Central memory CD8-positive, alpha-beta T cell (primary cell): Measurements from ENCODE around the gene CDH2.

Experiments
- ATAC-seq: fragments of 150-1000 bp; cut with Tn5 transposase; replicated peaks from 2 replicates; pipeline ENCODE4 v1.10.0; 2022; ENCODE audit warnings: mild to moderate bottlenecking, moderate FRiP score, moderate number of reproducible peaks; ENCODE audit not compliant: poor library complexity, severe bottlenecking; ENCODE audit errors: extremely low read depth
- DNase-seq, 2 donors: peaks; one replicate each; pipeline ENCODE4 v3.0.0; 2021; ENCODE audit warnings: low spot score in 2 of 2
- H3K27ac Mint-ChIP-seq: one replicate; pipeline ENCODE4 v1.8.0; 2022; ENCODE audit warnings: low read depth, mild to moderate bottlenecking, moderate library complexity, mixed read lengths
- H3K27me3 Mint-ChIP-seq: one replicate; pipeline ENCODE4 v1.8.0; 2022; ENCODE audit warnings: mixed read lengths
- H3K36me3 Mint-ChIP-seq: one replicate; pipeline ENCODE4 v1.8.0; 2022; ENCODE audit warnings: mild to moderate bottlenecking, moderate library complexity, mixed read lengths; ENCODE audit not compliant: insufficient read depth
- H3K4me1 Mint-ChIP-seq: one replicate; pipeline ENCODE4 v1.8.0; 2022; ENCODE audit warnings: mixed read lengths
- H3K4me3 Mint-ChIP-seq: one replicate; pipeline ENCODE4 v1.8.0; 2022; ENCODE audit warnings: mild to moderate bottlenecking, moderate library complexity, mixed read lengths
- H3K9me3 Mint-ChIP-seq: one replicate; pipeline ENCODE4 v1.8.0; 2022; ENCODE audit warnings: mixed read lengths

CDH2 gene

GRCh38 chr18:28007841-28008240, 169.1 kb downstream of the CDH2 start:
- no peaks in the 10 kb centered on the region for H3K4me1 Mint-ChIP-seq
- ATAC-seq (no peak), DNase-seq (no peak)
- H3K4me3 Mint-ChIP-seq, result no peak overlapping the region
- H3K27ac Mint-ChIP-seq, result no peak overlapping the region
- H3K36me3 Mint-ChIP-seq, result no peaks in the 10 kb centered on the region
- no peaks in the 10 kb centered on the region for H3K9me3 Mint-ChIP-seq
- H3K27me3 Mint-ChIP-seq, result no peaks in the 10 kb centered on the region

GRCh38 chr18:28005164-28005563, 171.8 kb downstream of the CDH2 start:
- ATAC-seq (no peak), DNase-seq (no peak)
- H3K4me3 Mint-ChIP-seq, result no peak overlapping the region
- peaks cover 6% of the 10 kb centered on the region for H3K9me3 Mint-ChIP-seq
- no peak overlapping the region for H3K27ac Mint-ChIP-seq
- no peaks in the 10 kb centered on the region for H3K36me3 Mint-ChIP-seq
- no peaks in the 10 kb centered on the region for H3K4me1 Mint-ChIP-seq
- H3K27me3 Mint-ChIP-seq, result no peaks in the 10 kb centered on the region

- ATAC-seq (no peak), DNase-seq (no peak)
- Mint-ChIP-seq H3K4me3 (no peak overlapping the region), H3K27me3 (no peaks in the 10 kb centered on the region), H3K36me3 (no peaks in the 10 kb centered on the region), H3K9me3 (peaks cover 6% of the 10 kb centered on the region), H3K4me1 (no peaks in the 10 kb centered on the region), H3K27ac (no peak overlapping the region)
Measured at GRCh38 chr18:28004606-28005005, 172.3 kb downstream of the CDH2 start.

GRCh38 chr18:28003451-28003850, 173.5 kb downstream of the CDH2 start:
- H3K4me1 Mint-ChIP-seq, result no peaks in the 10 kb centered on the region
- no peak overlapping the region for H3K4me3 Mint-ChIP-seq
- H3K27me3 Mint-ChIP-seq, result no peaks in the 10 kb centered on the region
- H3K36me3 Mint-ChIP-seq, result no peaks in the 10 kb centered on the region
- peaks cover 14% of the 10 kb centered on the region for H3K9me3 Mint-ChIP-seq
- ATAC-seq (no peak), DNase-seq (no peak)
- no peak overlapping the region for H3K27ac Mint-ChIP-seq

GRCh38 chr18:28002841-28003240, 174.1 kb downstream of the CDH2 start:
- Mint-ChIP-seq H3K4me1 (no peaks in the 10 kb centered on the region), H3K36me3 (no peaks in the 10 kb centered on the region), H3K27ac (no peak overlapping the region), H3K27me3 (no peaks in the 10 kb centered on the region), H3K9me3 (peaks cover 14% of the 10 kb centered on the region), H3K4me3 (no peak overlapping the region)
- DNase-seq (no peak), ATAC-seq (no peak)

GRCh38 chr18:27996801-27997272, 180.1 kb downstream of the CDH2 start:
- H3K27ac Mint-ChIP-seq, result no peak overlapping the region
- H3K36me3 Mint-ChIP-seq, result no peaks in the 10 kb centered on the region
- H3K27me3 Mint-ChIP-seq, result no peaks in the 10 kb centered on the region
- ATAC-seq (no peak), DNase-seq (no peak)
- no peak overlapping the region for H3K4me3 Mint-ChIP-seq
- no peaks in the 10 kb centered on the region for H3K4me1 Mint-ChIP-seq
- peaks cover 16% of the 10 kb centered on the region for H3K9me3 Mint-ChIP-seq

GRCh38 chr18:27995770-27996502, 181.0 kb downstream of the CDH2 start:
- H3K36me3 Mint-ChIP-seq, result no peaks in the 10 kb centered on the region
- no peaks in the 10 kb centered on the region for H3K4me1 Mint-ChIP-seq
- no peak overlapping the region for H3K4me3 Mint-ChIP-seq
- H3K27ac Mint-ChIP-seq, result no peak overlapping the region
- ATAC-seq (no peak), DNase-seq (no peak)
- peaks cover 14% of the 10 kb centered on the region for H3K9me3 Mint-ChIP-seq
- H3K27me3 Mint-ChIP-seq, result no peaks in the 10 kb centered on the region

- Mint-ChIP-seq H3K27ac (no peak overlapping the region), H3K27me3 (no peaks in the 10 kb centered on the region), H3K9me3 (peaks cover 14% of the 10 kb centered on the region), H3K36me3 (no peaks in the 10 kb centered on the region), H3K4me1 (no peaks in the 10 kb centered on the region), H3K4me3 (no peak overlapping the region)
- DNase-seq (no peak), ATAC-seq (no peak)
Measured at GRCh38 chr18:27994571-27994970, 182.4 kb downstream of the CDH2 start.

- H3K9me3 Mint-ChIP-seq, result no peaks in the 10 kb centered on the region
- no peak overlapping the region for H3K27ac Mint-ChIP-seq
- H3K36me3 Mint-ChIP-seq, result no peaks in the 10 kb centered on the region
- no peaks in the 10 kb centered on the region for H3K27me3 Mint-ChIP-seq
- DNase-seq, result no peak
- H3K4me3 Mint-ChIP-seq, result no peak overlapping the region
- no peak for ATAC-seq
- no peaks in the 10 kb centered on the region for H3K4me1 Mint-ChIP-seq
Measured at GRCh38 chr18:27991391-27991790, 185.5 kb downstream of the CDH2 start.

GRCh38 chr18:27985832-27986231, 191.1 kb downstream of the CDH2 start:
- Mint-ChIP-seq H3K4me1 (no peaks in the 10 kb centered on the region), H3K9me3 (peaks cover 7% of the 10 kb centered on the region), H3K36me3 (no peaks in the 10 kb centered on the region), H3K4me3 (no peak overlapping the region), H3K27me3 (no peaks in the 10 kb centered on the region), H3K27ac (no peak overlapping the region)
- ATAC-seq (no peak), DNase-seq (no peak)

GRCh38 chr18:27983780-27984179, 193.2 kb downstream of the CDH2 start:
- peaks cover 18% of the 10 kb centered on the region for H3K9me3 Mint-ChIP-seq
- H3K36me3 Mint-ChIP-seq, result no peaks in the 10 kb centered on the region
- H3K27ac Mint-ChIP-seq, result no peak overlapping the region
- no peak overlapping the region for H3K4me3 Mint-ChIP-seq
- H3K4me1 Mint-ChIP-seq, result no peaks in the 10 kb centered on the region
- no peak for DNase-seq
- no peaks in the 10 kb centered on the region for H3K27me3 Mint-ChIP-seq
- no peak for ATAC-seq

- Mint-ChIP-seq H3K27me3 (no peaks in the 10 kb centered on the region), H3K27ac (no peak overlapping the region), H3K4me3 (no peak overlapping the region), H3K4me1 (no peaks in the 10 kb centered on the region), H3K36me3 (no peaks in the 10 kb centered on the region), H3K9me3 (peaks cover 18% of the 10 kb centered on the region)
- DNase-seq, result no peak
- no peak for ATAC-seq
Measured at GRCh38 chr18:27976806-27977408, 200.0 kb downstream of the CDH2 start.

GRCh38 chr18:27970321-27970720, 206.6 kb downstream of the CDH2 start:
- no peak for ATAC-seq
- peaks cover 2% of the 10 kb centered on the region for H3K36me3 Mint-ChIP-seq
- no peak overlapping the region for H3K27ac Mint-ChIP-seq
- H3K27me3 Mint-ChIP-seq, result no peaks in the 10 kb centered on the region
- no peak overlapping the region for H3K4me3 Mint-ChIP-seq
- peaks cover 8% of the 10 kb centered on the region for H3K9me3 Mint-ChIP-seq
- DNase-seq, result no peak
- no peaks in the 10 kb centered on the region for H3K4me1 Mint-ChIP-seq
